CD4-positive, alpha-beta T cell treated with Interferon alpha-2 for 1 hour (primary cell): ENCODE measurements around the gene SLC6A12.
"Not testable (repeated sequence)": the region's sequence is repeated elsewhere in the genome, so short reads cannot be mapped to it uniquely, and the experiment has no call there.

Experiments
- DNase-seq, 2 donors: peaks; one replicate each; pipeline ENCODE4 v3.0.0-alpha.2; 2020 to 2022

The SLC6A12 gene

DNA sequence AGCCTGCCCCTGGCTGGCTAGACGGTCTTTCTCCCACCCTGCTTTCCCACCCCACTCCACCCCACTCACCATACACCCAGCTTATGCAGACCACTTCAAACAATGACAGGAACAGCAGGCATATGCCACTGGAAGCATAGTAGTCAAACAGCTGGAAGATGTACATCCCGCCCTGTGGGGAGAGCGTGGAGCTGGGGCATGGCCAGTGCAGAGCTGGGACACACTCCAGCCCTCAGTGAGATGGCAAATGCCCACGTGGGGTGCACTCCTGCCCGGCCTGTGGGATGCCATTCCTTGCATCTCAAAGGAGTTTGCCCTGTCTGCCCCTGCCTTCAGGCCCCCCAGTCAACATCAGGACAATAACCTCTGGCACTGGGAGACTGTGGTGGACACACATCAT lies 18.8 kb downstream of the SLC6A12 start:
- no peak for DNase-seq

DNA sequence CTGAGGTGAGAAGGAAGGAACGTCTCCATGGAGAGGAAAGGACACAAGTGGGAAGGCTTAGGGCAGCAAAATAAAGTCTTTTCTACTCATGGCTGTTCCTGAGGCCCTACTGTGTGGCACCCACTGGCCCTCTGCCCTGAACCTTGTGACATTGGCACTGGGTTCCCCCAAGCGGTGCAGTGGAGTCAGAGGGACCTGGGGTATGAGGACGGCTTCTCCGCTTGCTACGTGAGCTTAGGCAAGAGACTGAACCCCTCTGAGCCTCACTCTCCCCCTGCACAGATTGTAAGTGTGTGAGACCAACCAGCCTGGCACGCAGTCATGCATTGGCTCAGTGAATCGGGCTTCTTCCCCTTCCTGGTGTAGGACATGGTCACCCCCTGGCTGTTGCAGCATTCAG lies 19.7 kb downstream of the SLC6A12 start:
- DNase-seq: no peak

DNA sequence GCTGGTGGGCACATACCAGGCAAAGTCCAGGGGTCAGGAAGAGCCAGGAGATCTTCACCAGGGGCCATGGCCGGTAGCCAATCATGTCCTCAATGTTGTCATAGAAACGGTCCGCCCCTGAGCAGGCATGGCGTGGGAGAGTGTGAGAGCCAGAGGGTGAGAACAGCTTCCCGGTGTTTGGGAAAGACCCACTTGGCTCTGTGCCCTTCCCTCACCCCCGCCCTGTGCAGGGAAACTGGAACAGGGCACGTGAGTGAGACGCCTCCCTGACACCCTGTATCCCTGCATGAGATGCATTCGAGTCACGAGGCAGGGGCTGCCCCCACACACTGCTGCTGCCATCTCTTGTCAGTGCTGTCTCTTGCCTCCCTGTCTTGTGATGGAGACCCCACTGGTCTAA lies 20.7 kb downstream of the SLC6A12 start:
- no peak for DNase-seq

DNA sequence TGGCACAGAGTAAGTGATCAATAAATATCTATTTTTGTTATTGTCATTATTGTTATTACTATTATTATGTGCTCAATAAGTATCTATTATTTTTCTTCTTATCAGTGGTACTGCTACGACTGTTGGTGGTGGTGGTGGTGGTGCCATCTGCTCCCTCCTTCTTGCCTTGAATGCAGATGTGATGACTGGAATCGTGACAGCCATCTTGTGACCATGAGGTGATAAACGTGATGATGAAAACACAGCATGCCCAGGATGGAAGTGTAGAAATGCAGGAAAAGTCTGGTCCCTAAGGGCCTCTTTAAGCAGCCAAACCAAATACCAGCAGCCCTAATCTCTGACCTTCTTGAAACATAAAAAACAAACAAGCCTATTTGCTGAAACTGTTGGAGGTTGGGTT lies 22.4 kb downstream of the SLC6A12 start:
- no peak for DNase-seq

DNA sequence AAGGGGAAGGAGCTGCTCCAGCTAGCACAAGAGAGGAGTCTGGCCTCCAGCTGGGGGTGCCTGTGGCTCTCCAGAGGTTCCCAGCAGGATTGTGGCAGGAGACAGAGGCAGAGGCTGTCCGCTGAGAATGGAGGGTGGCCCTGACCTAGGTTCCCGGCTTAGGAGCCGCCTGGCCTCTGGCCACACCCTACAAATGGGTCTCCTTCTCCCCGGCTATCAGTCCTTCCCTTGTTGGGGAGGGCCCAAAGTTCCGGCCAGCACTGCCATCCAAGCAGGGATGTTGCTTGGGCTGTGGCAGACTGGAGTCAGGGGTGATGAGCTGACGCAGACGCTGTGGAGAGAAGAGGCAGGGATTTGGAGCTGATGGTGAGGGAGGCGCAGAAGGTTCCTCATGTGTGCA lies 23.1 kb downstream of the SLC6A12 start:
- no peak for DNase-seq

DNA sequence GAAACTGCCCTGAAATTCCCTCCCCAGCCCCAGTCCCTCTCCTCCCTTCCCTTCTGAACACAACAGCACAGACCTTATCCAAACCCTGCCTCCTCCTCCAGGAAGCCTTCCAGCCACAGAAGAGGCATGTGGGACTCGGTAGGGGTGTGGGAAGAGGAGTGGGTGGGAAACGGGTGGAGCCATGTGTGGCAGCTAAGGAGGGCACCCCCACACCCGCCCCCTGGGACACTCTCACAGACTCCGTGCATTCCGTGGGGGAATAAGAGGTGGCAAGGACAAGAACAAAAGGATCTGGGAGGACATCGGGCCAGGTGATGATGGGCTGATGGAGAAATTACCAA lies 24.4 kb downstream of the SLC6A12 start:
- DNase-seq: no peak

DNA sequence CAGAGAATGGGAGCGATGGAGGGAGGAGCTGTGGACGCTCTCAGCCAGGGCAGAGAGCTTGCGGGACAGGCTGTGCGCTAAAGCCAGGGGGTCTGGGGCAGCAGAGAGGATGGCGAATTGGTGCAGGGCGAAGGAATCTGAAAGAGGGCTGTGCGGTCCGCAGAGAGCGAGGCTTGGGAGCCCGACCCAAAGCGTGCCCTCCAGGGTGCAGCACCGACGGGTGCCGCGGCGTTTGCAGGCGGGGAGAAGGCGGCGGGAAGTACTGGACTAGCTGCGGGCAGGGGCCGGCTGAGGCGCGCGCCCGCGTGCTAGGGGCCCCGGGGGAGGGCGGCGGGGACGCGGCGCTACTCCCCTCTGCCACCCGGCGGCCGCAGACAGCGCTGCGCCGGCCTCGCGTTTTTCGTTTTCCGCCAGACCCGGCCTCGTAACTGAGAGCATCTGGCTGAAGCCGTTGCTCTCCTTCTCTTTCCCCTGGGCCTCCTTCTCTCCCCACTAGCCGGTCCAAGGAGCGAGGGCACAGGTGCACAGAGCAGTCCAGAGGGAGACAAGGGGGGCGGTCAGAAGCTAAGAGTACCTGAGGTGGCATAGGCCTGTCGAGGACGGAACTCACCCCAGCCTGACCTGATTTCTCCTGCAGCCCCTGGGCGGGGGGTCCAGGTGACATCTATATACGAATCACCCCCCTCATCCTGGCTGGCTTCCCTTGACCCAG lies 24.9 kb downstream of the SLC6A12 start:
- peak; percentile 16 to 40 for DNase-seq

DNA sequence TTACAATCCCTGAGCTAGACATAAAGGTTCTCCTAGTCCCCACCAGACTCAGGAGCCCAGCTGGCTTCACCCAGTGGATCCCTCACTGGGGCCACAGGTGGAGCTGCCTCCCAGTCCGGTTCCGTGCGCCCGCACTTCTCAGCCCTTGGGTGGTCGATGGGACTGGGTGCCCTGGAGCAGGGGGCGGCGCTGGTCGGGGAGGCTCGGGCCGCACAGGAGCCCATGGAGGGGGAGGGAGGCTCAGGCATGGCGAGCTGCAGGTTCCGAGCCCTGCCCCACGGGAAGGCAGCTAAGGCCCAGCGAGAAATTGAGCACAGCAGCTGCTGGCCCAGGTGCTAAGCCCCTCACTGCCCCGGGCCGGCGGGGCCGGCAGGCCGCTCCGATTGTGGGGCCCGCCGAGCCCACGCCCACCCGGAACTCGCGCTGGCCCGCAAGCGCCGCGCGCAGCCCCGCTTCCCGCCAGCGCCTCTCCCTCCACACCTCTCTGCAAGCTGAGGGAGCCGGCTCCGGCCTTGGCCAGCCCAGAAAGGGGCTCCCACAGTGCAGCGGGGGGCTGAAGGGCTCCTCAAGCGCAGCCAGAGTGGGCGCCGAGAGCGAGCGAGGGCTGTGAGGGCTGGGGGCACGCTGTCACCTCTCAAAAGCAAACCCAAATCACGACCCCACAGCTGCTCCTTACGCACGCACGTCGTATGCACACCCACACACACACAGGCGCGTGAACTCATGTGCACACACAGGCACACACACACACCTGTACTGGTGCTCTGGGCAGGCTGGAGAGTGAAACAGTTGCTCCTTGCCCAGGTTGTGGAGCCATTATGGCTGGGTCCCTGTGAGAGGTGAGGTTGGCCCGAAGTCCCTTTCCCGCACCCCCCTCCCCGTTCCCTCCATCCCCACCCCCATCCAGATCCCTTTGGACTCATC lies 25.7 kb downstream of the SLC6A12 start:
- not testable (repeated sequence) for DNase-seq

DNA sequence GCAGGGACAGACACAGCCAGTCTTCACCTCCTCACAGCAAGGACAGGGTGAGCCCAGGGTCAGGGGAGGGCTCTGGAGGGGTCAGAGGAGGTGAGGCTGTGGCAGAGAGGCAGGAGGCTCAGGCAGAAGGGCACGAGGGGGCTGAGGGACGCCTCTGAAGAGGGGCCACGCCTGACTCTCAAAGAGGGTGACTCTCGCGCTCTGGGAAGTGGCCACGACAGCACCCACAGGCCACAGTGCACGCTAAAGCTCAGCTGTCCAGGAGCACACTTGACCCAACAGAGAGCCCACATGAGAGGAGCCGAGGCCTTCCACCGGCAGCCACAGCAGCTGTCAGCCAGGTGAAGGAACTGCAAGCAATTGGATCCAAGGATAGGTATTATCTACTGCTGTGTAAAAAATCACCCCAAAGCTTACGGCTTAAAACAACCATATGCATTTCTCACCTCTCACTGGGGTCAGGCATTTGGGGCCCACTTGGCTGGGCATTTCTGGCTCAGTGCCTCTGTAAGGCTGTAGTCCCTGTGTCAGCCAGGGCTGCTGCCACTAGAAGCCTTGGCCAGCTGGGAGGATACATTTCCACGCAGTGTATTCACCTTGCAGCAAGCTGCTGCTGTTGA lies 27.8 kb downstream of the SLC6A12 start:
- no peak for DNase-seq

DNA sequence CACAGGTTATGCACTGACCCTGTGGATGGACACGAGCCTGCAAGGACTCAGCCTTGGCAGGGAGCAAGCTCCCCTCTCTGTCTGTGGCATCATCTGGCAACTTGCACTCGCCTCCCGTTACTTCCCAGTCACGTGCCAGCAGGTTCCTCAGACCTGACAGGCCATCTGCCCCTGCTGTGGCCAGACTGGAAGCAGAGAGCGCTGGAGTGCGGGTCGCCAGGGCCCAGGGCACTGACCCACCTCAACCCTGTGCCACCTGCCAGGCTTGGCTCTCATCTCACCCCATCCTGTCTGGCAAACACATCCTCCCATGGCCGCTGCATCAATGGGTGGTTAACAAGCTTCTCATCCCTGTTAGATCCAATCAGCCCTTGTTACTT lies 28.4 kb downstream of the SLC6A12 start:
- no peak for DNase-seq

DNA sequence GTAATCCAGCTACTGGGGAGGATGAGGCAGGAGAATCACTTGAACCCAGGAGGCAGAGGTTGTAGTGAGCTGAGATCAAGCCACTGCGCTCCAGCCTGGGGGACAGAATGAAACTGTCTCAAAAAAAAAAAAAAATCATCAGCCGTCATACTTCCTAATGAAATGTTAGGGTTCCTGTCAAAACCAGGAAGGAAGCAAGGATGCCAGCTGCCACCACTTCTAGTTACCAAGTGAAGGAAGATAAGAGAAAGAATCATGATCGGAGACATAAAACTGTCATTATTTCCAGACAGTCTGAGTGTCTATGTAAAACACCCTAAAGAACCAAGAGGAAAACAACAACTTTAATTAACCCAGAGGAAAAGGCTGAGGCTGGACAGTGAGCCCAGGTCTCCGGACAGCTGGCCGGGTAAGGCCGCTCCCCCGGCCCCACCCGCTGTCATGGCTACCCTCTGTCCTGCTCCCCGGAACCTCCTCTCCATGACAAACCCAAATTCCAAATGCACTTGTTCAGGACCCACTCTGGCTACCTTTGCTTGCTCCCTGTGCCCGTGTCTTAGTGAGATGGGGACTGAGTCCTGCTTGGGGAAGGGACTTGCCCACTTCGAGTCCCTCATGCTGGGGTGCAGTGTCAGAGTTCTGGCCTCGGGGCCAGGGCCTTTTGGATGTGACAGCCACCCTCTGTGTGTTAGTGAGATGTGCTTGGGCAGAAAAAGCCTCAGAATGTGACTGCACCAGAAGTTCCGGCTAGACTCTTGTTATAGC lies 29.0 kb downstream of the SLC6A12 start:
- no peak for DNase-seq

DNA sequence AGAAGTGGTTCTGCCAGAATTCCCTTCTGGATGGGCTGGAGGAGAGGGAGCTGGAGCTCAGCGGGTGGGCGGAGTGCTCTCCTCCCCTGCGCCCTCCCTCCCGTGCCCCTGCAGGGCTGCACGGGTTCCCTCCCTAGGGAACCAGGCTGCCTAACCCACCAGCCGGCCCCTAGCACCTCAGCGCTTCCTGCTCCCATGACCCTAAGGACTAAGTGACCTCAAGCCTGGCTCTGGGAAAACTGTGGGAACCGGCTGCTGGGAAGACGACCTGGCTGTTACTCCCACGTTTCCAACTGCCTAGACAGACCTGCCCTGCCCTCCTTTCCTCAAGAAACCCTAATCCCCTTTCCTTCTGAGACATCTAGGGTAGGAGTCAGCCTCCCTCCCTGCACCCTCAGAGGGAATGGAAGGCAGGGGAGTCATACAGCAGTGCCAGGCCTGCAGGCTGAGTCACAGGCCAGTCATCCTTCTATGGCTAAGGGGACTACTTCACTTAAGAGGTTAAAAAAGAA lies 31.5 kb downstream of the SLC6A12 start:
- no peak for DNase-seq

DNA sequence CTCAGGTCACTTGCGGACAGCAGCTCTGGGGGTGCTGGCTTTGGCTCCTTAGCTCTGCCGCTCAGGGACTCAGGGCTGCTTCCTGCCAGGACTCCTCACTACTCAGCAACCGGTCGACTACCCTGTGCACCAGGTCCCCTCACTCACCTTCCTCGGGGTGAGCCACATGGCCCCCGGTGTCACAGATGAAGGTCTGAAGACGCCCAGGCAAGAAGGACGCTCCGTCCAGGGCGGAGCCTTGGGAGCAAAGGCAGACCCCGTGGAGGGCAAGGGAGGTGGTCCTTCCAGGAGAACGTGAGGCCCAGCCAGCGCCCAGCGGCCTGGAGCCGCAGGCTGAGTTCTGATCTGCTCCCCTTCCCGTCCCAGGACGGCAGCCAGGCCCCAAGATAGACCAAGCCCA lies 32.0 kb downstream of the SLC6A12 start:
- DNase-seq: no peak

DNA sequence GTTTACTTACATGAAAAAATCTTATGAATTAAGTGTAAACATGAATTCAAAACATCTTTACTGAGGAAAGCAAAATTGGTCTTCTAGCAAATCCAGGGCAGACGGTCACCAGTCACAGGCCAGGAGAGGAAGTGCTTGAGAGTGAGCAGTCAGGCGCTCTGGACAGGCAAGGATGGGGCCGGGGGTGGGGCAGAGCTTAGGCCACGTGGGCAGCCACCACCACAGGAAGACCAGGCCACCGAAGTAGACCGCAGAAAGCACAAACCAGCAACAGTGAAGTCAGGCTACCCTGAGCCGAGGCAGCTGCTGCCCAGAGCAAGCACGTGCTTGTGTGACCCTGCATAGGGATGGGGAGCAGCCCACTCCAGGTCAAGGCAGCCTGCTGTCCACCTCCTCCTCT lies 33.5 kb downstream of the SLC6A12 start:
- peak; percentile 5 to 32 for DNase-seq

DNA sequence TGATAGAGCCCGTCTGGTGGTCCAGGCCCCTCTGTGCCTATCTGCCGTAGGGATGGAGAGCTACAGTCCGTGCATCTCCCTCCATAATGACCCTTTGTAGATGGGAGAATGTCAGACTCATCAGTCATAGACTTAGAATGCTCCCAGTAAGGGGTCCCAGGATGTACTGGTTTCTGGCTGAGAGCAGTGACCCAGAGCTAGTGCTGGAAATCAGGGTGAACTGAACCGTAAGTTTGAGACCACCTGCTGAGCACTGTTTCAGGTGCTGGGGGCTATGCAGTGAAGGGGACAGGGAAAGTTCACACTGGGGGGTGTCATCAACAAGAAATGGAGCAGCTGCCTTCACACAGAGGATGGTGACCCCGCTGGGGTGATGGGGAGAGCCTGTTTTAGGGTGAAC lies 34.1 kb downstream of the SLC6A12 start:
- no peak for DNase-seq

DNA sequence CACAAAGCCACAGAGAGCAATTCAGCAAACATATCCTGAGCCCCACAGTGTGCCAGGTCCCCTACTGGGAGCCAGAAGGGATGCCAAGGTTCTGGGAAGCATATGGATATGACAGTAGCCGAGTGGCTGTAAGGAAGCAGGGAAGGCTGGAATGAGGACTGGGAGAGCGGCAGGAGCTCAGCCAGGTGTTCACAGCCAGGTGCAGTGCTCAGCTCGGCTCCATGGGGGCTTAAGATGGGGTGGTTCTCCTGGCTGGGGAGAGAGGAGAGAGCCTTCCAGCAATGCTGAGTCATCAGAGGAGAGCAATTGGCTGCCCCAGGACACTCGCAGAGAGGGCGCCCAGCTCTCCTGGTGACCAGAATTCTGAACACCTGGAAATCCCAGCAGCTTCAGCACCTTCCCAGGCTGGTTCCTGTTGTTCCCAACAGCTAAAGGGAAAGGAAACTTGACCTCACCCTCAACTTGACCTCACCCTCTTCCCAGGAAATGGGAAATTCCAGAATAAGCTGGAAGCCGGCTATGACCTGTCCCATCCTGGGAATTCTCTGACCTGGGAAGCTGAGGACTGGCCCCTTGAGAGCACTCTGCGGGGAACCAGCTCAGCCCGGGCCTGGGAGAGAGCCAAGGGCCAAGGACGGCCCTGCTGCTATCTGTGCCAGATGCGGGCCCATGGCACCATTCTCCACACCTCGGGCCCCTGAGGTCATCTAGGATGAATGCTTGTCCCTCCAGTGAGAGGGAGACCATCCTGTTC lies 34.6 kb downstream of the SLC6A12 start:
- DNase-seq: no peak

DNA sequence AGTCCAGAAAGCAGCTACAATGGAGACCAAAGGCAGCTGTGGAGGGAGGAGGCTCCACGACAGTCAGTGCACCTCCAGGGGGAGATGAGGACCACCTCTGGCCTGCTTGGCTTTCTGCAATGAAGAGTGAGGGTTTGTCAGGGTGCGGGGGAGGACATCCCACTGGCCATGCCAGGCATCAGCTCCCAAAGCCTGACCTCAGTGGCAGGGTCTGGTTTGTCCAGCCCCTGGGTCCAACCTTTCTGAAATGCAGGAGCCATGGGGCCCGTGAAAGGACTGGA lies 35.2 kb downstream of the SLC6A12 start:
- no peak for DNase-seq

DNA sequence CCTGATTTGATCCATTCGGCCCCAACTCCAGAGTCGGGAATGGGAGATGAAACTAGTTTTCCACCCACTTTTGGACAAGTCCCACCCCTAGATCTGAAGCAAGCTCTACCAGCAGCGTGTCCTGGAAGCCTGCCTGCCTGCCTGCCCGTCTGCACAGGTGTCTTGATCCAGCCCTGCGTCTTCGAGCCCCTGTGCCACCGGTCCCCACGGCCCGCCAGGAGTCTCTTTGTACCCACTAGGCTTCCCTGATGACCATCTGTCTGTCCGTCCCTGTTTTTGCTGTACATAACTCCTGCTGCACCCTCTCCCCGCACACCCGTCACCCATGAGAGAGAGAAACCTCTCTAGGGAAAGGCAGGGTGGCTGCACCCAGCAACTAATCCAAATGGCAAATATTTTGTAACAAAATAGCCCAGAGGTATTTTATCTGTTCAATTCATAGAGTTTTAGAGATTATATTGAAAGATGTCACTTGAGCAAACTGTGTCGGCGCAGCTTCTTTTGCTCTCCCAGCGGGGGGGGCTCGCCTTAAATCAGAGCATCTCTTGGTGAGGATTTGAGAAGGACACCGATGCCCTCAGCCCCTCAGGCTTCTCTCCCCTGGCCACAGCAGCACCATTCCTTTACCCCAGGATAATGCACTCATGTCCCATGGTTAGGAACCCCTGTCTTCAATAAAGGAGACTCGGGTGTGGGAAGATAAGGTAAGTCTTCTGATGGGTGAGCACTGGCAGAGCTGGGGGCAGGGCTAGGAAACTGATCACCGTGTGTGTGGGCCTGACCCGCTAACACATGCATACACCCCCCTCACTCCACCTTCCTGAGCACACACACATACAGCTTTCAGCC lies 35.8 kb downstream of the SLC6A12 start:
- DNase-seq: no peak

DNA sequence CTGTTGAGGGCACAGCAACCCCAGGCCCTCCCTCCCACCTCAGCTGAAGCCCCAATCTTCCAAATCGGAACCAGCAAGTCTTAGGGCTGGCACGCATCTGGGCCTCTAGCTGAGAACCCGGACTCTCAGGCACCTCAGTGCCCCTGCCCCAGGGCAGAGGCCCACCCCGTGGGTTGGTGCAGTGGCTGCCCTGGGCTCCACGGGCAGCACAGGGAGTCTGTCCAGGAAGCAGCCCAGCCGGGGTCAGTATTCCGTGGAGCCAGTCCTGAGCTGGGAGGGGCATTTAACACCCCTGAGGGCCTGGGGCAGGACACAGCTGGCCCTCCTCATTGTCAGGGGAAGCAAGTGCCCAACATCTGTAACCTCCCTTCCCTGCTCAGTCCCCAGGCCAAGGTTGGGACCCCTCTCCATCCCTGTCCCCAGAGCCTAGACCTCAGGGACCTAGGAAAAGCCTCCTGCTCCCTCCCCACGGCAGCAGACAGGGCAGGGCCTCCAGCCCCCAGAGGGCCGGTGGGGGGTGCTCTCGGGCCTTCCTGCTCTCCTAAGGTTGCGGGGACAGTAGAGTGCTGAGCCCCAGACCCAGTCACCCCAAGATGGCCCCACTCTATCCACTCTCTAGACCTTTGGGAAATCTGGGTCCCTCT lies 36.5 kb downstream of the SLC6A12 start:
- DNase-seq: no peak

DNA sequence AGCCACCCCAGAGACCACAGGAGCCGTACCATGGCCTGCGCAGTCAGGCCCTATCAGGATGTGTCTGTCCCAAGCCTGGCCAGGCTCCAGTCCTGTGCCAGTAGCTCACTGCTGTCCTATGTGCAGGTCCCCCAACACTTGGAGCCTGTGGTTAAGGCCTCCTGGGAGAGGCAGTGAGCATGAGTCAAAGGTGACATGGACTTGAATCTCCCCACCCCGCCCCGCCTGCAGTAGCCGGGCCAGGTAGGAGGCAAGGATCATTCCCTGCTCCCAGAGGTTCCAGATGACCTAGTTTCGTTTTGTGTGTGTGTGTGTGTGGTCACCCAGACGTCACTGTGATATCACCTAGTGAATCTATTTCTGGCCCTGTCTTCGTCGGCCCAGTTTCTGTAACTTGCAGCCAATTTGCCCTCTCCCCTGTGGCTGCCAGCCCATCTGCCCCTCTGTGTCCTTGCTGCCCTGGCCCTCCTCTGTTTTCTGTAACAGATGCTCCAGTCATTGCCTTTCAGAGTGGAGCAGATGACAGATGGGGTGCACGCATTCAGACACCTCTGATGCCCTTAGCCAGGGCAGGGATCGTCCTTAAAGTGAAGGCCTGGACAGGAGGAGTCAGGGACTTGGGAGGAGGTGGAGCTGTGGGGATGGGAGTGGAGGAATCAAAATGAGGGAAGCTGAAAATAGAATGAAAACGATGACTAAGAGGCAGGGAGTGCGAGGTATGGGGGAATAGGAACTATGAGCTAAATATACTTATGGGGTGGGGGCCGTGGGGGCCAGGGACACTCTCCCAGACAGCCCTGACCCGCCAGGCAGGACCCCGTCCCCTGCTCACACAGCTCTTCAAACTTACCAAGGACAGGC lies 37.4 kb downstream of the SLC6A12 start:
- DNase-seq: no peak
